Anterior cingulate cortex (tissue), 58 donors: ENCODE measurements around the gene CA11.

ENCODE experiments used
- DNase-seq, 58 donors: peaks; one replicate each; lab custom pipeline; 2025; lab: John Stamatoyannopoulos, UW

Gene CA11

GRCh38 chr19:48616491-48617056, 29.4 kb downstream of the CA11 start:
- no peak for DNase-seq

- DNase-seq, result no peak
Measured at GRCh38 chr19:48616041-48616436, 29.9 kb downstream of the CA11 start.

- DNase-seq, result no peak
Measured at GRCh38 chr19:48615231-48616040, 30.6 kb downstream of the CA11 start.

GRCh38 chr19:48614436-48615230, 31.4 kb downstream of the CA11 start, which contains the start of gene FAM83E:
Gene FAM83E (minus strand): TSS chr19:48615076. CDS start chr19:48613372, 1,704 bp downstream.
- no peak for DNase-seq

- DNase-seq, result no peak
Measured at GRCh38 chr19:48613852-48614435, 32.0 kb downstream of the CA11 start.

- peak in 41 of 58 donors; percentile 8 to 70 (median 39) for DNase-seq
Measured at GRCh38 chr19:48613024-48613851, 32.7 kb downstream of the CA11 start.

- no peak for DNase-seq
Measured at GRCh38 chr19:48611872-48612271, 34.1 kb downstream of the CA11 start.

GRCh38 chr19:48609571-48610108, 36.3 kb downstream of the CA11 start:
- DNase-seq, result no peak

- DNase-seq, result peak in 25 of 58 donors; percentile 6 to 53 (median 22)
Measured at GRCh38 chr19:48608798-48609263, 37.2 kb downstream of the CA11 start.

GRCh38 chr19:48607359-48607755, 38.6 kb downstream of the CA11 start:
- DNase-seq, result no peak

GRCh38 chr19:48606463-48607358, 39.3 kb downstream of the CA11 start, which contains the start of gene SPACA4:
Gene SPACA4 (plus strand): TSS chr19:48606742. CDS start chr19:48606979, 237 bp downstream.
- DNase-seq, result no peak

GRCh38 chr19:48603850-48604249, 42.1 kb downstream of the CA11 start:
- DNase-seq, result no peak

GRCh38 chr19:48603449-48603848, 42.5 kb downstream of the CA11 start:
- DNase-seq, result no peak

GRCh38 chr19:48603001-48603400, 43.0 kb downstream of the CA11 start:
- DNase-seq, result no peak

GRCh38 chr19:48600679-48601417, 45.1 kb downstream of the CA11 start:
- DNase-seq, result no peak

- no peak for DNase-seq
Measured at GRCh38 chr19:48598996-48599700, 46.8 kb downstream of the CA11 start.
